T-helper 2 cell treated with Interferon-gamma antibody and Interleukin-4, amounts not matched to agents 5 μg/mL and 100 μg/mL, for 36 hours (primary cell): ENCODE data around the gene OR13C5.

Source experiments
- DNase-seq: peaks from one replicate; pipeline ENCODE4 v3.0.0; 2021; ENCODE audit warnings: low spot score
- H3K27ac Mint-ChIP-seq: one replicate; pipeline ENCODE4 v1.8.0; 2021; ENCODE audit warnings: mild to moderate bottlenecking, mixed read lengths
- H3K27me3 Mint-ChIP-seq: one replicate; pipeline ENCODE4 v1.8.0; 2021; ENCODE audit warnings: low read depth, mixed read lengths
- H3K36me3 Mint-ChIP-seq: one replicate; pipeline ENCODE4 v1.8.0; 2021; ENCODE audit warnings: low read depth, mixed read lengths
- H3K4me1 Mint-ChIP-seq: one replicate; pipeline ENCODE4 v1.8.0; 2021; ENCODE audit warnings: low read depth, mixed read lengths
- H3K4me3 Mint-ChIP-seq: one replicate; pipeline ENCODE4 v1.8.0; 2022; ENCODE audit warnings: mild to moderate bottlenecking, moderate library complexity, mixed read lengths
- H3K9me3 Mint-ChIP-seq: one replicate; pipeline ENCODE4 v1.8.0; 2021; ENCODE audit warnings: mixed read lengths

Gene OR13C5

DNA sequence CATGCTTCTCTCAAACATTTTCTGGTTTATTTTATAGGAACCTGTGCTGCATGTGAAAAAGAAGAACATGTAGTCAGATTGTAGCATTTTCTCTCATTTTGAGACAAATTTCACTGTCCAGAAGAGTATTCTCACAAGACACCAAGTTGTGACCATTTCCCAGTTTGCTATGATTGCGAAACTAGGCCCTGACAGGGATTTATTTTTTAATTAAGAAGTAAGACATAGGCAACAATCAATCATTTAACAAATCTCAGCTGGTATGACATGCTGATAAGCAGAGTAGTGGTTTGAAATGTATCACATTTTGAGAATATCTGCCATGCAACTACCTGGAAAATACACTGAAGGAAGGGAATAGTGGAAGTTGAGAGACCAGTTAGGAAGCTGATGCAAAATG, 18.7 kb downstream of the OR13C5 start:
- Mint-ChIP-seq H3K36me3 (no peaks in the 10 kb centered on the region), H3K27ac (no peak overlapping the region), H3K9me3 (no peaks in the 10 kb centered on the region), H3K4me3 (no peak overlapping the region), H3K4me1 (no peaks in the 10 kb centered on the region), H3K27me3 (no peaks in the 10 kb centered on the region)
- DNase-seq: no peak

DNA sequence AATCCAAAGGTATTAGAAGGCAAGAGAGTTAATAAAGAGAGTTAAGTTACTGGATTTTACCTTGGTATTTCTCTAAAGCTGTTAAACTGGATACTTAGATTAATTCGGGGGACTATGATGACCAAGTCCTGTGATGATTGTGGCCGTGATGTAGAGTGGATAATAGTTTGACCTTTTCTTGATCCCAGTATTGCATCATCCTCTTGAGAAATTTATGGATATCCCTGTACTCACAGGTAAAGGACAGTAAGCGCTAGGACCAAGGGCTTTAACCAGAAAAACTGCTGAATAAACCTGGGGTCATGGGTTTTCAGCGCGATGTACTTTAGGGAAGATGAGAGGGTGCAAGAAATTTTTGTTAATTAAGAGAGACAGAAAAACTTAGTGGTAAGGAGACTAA, 21.9 kb downstream of the OR13C5 start:
- no peak for DNase-seq
- no peaks in the 10 kb centered on the region for H3K27me3 Mint-ChIP-seq
- no peak overlapping the region for H3K27ac Mint-ChIP-seq
- no peak overlapping the region for H3K4me3 Mint-ChIP-seq
- H3K36me3 Mint-ChIP-seq: no peaks in the 10 kb centered on the region
- H3K9me3 Mint-ChIP-seq: peaks cover 4% of the 10 kb centered on the region
- no peaks in the 10 kb centered on the region for H3K4me1 Mint-ChIP-seq

GRCh38 chr9:104575456-104575855, 23.8 kb downstream of the OR13C5 start:
- H3K4me1 Mint-ChIP-seq: no peaks in the 10 kb centered on the region
- DNase-seq: no peak
- no peaks in the 10 kb centered on the region for H3K36me3 Mint-ChIP-seq
- no peak overlapping the region for H3K4me3 Mint-ChIP-seq
- H3K9me3 Mint-ChIP-seq: peaks cover 4% of the 10 kb centered on the region
- H3K27me3 Mint-ChIP-seq: no peaks in the 10 kb centered on the region
- H3K27ac Mint-ChIP-seq: no peak overlapping the region

DNA sequence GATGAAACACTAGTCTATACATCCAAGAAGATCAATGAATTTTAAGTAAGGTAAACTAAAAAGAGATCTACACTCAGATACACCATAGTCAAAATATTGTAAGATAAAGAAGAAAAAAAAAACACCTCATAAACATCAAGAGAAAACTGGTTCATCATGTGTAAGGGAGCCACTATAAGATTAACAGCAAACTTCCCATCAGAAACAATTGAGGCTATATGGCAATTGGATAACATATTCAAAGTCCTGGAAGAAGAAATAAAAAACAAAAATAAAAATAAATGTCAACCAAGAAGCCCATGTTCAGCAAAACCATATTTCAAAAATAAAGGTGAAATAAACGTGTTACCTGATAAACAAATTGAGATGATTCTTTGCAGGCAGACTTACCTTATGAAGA, 26.6 kb downstream of the OR13C5 start:
- Mint-ChIP-seq H3K4me1 (no peaks in the 10 kb centered on the region), H3K27me3 (no peaks in the 10 kb centered on the region), H3K9me3 (peaks cover 4% of the 10 kb centered on the region)

DNA sequence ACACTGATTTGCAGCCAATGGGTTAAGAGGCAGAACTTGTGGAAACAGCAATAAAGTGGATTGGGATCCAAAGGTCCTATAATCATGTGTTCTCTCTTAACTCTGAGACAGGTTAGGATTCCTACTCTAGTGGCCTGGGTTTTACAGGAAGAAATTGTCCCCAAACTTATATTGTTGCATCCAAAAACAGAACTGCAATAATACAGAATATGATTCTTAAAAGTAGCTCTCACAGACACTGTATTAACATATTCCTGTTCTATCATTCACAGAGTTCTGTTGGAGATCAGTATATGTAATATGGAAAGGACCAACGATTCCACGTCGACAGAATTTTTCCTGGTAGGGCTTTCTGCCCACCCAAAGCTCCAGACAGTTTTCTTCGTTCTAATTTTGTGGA, 30.3 kb downstream of the OR13C5 start, which contains the start of gene OR13C8:
OR13C8 (plus strand) TSS at position 301 of the 400 bp plus-strand sequence; CDS start at position 301, 0 bp downstream.
- no peaks in the 10 kb centered on the region for H3K27me3 Mint-ChIP-seq
- no peaks in the 10 kb centered on the region for H3K4me1 Mint-ChIP-seq
- peaks cover 4% of the 10 kb centered on the region for H3K9me3 Mint-ChIP-seq
- no peak for DNase-seq
- no peak within 1 kb of the TSS for H3K4me3 Mint-ChIP-seq
- H3K27ac Mint-ChIP-seq: no peak within 1 kb of the TSS
- H3K36me3 Mint-ChIP-seq: no peaks in the 10 kb centered on the region

More for the DNA sequence above, 26.6 kb downstream of the OR13C5 start:
- Mint-ChIP-seq H3K36me3 (no peaks in the 10 kb centered on the region), H3K27ac (no peak overlapping the region), H3K4me3 (no peak overlapping the region)
- DNase-seq: no peak

- Mint-ChIP-seq H3K4me1 (no peaks in the 10 kb centered on the region), H3K9me3 (no peaks in the 10 kb centered on the region), H3K4me3 (no peak overlapping the region), H3K27me3 (no peaks in the 10 kb centered on the region), H3K36me3 (no peaks in the 10 kb centered on the region), H3K27ac (no peak overlapping the region)
- no peak for DNase-seq
These were observed 34.9 kb downstream of the OR13C5 start for GRCh38 chr9:104564358-104564757.

GRCh38 chr9:104556830-104557634, 42.2 kb downstream of the OR13C5 start:
- H3K36me3 Mint-ChIP-seq: no peaks in the 10 kb centered on the region

DNA sequence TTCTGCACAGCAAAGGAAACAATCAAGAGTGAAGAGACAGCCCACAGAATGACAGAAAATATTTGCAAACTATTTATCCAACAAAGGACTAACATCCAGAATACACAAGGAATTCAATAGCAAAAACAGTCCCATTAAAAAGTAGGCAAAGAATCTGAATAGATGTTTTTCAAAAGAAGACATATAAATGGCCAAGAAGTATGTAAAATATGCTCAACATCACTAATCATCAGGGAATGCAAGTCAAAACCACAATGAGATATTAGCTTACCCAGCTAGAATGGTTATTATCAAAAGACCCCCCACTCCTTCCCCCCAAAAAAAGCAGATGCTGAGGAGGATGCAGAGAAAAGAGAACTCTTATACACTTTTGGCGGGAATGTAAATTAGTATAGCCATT, 43.7 kb downstream of the OR13C5 start:
- no peaks in the 10 kb centered on the region for H3K9me3 Mint-ChIP-seq
- DNase-seq: no peak
- H3K27ac Mint-ChIP-seq: no peak overlapping the region
- no peak overlapping the region for H3K4me3 Mint-ChIP-seq
- H3K27me3 Mint-ChIP-seq: no peaks in the 10 kb centered on the region
- H3K4me1 Mint-ChIP-seq: no peaks in the 10 kb centered on the region
- no peaks in the 10 kb centered on the region for H3K36me3 Mint-ChIP-seq

More at GRCh38 chr9:104556830-104557634, 42.2 kb downstream of the OR13C5 start:
- Mint-ChIP-seq H3K4me1 (no peaks in the 10 kb centered on the region), H3K4me3 (no peak overlapping the region), H3K9me3 (no peaks in the 10 kb centered on the region), H3K27ac (no peak overlapping the region), H3K27me3 (no peaks in the 10 kb centered on the region)
- no peak for DNase-seq

- H3K4me1 Mint-ChIP-seq: no peaks in the 10 kb centered on the region
- H3K27ac Mint-ChIP-seq: no peak overlapping the region
- no peaks in the 10 kb centered on the region for H3K9me3 Mint-ChIP-seq
- no peaks in the 10 kb centered on the region for H3K27me3 Mint-ChIP-seq
- H3K36me3 Mint-ChIP-seq: no peaks in the 10 kb centered on the region
- no peak overlapping the region for H3K4me3 Mint-ChIP-seq
- DNase-seq: no peak
These were observed 46.0 kb downstream of the OR13C5 start for GRCh38 chr9:104553261-104553660.
